HG03108 (cell line): ENCODE data around the gene BAD.
"Not testable (repeated sequence)": the region's sequence is repeated elsewhere in the genome, so short reads cannot be mapped to it uniquely, and the experiment has no call there.

Source experiments
- ATAC-seq: cut with Tn5 transposase; IDR thresholded peaks from one replicate; pipeline ENCODE4 v1.9.1; 2021; ENCODE audit warnings: moderate library complexity; ENCODE audit not compliant: unreplicated experiment

BAD gene

GRCh38 chr11:64246871-64247728 lies 37.4 kb downstream of the BAD start, which contains the start of gene PPP1R14B:
Gene PPP1R14B, minus strand, starts transcription at chr11:64246943. Its CDS starts 270 bp downstream, at chr11:64246673.
- ATAC-seq: no peak

GRCh38 chr11:64246621-64246870 lies 37.9 kb downstream of the BAD start:
- ATAC-seq: not testable (repeated sequence)

DNA sequence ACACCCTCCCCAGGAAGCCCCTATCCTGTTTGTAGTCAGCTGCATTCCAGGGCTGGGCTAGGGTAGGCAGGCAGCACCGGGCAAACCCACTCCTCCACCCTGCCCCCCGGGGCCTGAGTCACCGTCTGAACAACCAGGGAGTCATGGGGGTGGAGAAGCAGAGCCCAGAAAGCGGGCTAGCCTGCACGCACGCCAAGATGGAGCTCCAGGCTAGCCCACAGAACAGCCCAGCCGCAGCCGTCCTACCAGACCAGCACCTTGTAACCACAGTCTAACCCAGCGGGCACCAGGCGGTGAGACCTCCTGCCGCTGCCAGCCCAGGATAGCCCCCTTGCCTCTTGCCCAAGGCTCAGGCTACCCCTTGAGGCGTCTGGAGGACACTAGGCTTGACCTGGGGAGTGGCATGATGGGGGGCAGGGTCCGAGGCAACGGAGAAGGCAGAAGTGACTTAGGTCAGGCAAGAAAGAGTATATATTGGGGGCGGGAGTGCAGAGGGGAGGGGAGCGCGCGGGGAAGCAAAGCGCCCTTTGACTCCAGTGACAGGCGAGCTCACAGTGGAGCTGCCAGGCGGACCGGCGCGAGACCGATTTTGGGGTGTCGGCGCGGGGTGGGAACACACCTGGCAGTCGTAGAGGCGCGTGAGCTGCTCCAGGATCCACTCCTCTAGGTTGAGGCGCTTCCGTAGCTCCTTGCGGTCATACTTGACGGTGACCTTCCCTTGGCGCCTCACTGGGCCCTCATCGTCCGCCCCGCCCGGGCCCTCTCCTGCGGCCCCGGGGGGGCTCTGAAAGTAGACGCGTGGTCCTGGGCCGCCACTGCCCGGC lies 38.5 kb downstream of the BAD start:
- no peak for ATAC-seq

DNA sequence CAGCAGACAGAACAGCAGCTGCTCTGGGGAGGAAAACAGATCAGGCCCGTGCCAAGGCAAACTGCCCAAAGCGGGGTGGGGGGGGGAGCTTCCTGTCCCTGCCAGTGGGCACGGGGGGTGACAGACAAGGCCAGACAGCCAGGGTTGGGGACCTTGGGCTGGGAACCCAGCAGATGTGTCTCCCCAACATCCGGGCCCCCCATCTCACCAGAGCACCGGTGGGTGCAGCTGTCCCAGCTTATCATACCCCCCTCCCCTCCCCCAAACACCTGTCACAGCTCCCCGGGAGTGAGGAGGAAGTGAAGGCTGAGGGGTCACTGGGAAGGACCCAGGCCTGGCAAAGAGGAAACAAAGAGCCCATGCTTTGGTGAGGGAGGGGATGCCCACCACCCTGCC lies 39.1 kb downstream of the BAD start:
- ATAC-seq: no peak

DNA sequence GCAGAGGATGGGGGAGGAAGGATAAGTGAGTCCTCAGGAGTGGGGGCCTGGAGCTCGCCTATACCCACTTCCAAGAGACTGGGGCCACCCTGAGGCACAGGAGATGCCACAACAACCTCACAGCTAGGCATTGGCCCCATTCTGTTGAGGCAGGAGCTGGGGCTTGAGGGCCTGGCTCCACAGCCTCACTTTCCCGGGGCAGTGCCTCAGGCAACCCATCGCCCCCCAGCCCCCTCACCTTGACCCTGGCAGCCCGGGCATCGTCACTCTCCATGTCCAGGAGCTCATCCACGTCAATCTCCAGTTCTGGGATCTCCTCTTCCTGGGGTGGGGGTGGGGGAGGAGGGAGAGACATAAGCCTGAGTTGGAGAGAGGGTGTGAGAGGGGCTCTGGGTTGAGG lies 39.5 kb downstream of the BAD start:
- ATAC-seq: no peak

GRCh38 chr11:64244107-64244506 lies 40.4 kb downstream of the BAD start:
- no peak for ATAC-seq

DNA sequence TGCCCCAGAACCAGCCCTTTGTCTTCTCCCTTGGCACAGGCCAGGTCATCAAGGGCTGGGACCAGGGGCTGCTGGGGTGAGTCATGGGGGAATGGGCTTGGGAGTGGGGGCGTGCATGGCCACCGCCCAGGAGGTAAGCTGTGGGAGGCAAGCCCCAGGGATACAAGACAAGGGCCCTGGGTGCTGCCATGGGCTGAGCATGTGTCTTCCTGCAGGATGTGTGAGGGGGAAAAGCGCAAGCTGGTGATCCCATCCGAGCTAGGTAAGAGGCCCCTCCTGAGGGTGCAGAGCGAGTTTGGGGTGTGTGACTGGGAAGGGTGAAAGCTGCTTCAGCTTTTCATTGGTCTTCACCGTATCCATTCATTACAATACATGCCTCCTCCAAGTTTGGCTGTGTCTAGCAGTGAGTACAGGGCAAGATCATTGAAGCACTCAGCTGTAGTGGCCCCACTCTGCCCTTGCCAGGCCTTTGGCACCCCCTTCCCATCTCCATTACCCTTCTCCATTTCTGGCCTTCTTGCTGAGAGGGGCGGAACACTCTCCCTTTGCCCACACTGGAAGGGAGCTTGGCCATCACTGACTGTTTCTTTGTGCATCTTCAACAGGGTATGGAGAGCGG lies 41.1 kb downstream of the BAD start:
- no peak for ATAC-seq

- ATAC-seq: peak; percentile 59
Observed at GRCh38 chr11:64241491-64242374, 42.7 kb downstream of the BAD start.

GRCh38 chr11:64241241-64241490 lies 43.3 kb downstream of the BAD start:
- peak; percentile 64 for ATAC-seq

DNA sequence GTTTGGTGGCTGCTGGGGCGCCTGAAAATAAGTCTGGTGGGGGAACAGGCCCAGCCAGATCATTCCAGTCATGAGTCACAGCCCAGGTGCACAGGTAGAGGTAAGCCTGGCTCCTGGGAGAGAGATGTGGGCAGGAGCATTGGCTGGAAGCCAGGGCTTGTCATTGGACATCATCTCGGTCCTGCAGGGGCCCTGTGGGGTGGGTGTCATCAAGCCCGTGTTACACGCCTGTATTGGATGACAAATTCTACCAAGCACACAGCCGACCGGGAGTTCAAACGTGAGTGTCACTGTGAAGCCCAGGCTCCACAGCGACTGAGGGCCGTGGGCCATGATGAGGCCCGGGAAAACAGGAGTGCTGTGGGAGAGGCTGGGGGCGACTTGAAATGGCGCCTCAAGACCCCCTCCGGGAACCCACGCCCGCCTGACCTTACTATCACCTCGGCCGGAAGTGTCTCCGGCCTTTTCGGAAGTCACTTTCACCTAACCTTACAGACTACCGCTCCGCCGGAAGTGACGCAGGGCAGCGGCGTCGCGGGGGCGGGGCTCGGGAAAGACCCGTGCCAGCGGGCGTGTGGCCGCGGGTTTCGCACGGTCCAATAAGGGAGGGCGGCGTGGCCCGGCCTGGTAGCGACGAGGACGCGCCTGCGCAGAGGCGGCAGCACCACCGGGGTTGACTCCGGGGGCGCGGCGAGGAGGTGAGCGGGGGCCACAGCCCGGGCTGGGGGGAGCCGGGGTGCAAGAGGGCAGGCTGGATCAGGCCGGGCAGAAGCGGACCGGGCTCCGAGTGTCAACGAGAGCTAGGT lies 43.8 kb downstream of the BAD start, which contains the start of gene FKBP2:
Gene FKBP2, plus strand, starts transcription at position 661 of the 806 bp plus-strand sequence. CDS start 1,293 bp downstream, outside the sequence.
- ATAC-seq: peak; percentile 37

GRCh38 chr11:64239662-64240434 lies 44.6 kb downstream of the BAD start:
- no peak for ATAC-seq

- no peak for ATAC-seq
Observed at GRCh38 chr11:64238999-64239398, 45.5 kb downstream of the BAD start.

GRCh38 chr11:64238076-64238475 lies 46.4 kb downstream of the BAD start:
- no peak for ATAC-seq

GRCh38 chr11:64237484-64237951 lies 46.9 kb downstream of the BAD start:
- no peak for ATAC-seq

GRCh38 chr11:64235437-64236161 lies 48.9 kb downstream of the BAD start:
- ATAC-seq: no peak

- no peak for ATAC-seq
Observed at GRCh38 chr11:64234647-64235379, 49.7 kb downstream of the BAD start.

DNA sequence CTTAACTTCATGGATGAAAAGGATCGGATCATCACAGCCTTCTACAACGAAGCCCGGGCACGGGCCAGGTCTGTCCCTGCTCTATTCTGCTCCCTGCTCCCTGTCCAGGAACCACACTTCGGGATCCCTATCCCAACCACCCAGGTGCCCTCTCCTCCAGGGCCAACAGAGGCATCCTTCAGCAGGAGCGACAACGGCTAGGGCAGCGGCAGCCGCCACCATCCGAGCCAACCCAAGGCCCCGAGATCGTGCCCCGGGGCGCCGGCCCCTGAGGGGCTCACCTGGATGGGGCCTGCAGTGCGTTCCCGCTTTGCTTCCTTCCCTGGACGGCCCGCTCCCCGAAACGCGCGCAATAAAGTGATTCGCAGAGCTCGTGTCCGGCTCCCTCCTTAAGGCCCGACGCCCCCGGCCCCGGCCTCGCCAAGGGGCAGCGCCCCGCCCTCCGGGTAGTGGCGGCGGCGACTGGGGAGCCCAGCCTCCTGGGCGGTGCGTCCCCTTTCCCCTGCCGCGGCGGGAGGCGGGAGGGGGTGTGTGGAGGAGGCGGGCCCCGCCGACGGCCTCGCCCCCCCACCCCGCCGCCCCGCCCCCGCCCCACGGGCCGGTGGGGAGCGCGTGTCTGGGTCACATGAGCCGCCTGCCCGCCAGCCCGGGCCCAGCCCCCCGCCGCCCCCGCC lies 50.4 kb downstream of the BAD start, which contains the start of gene VEGFB:
Gene VEGFB, plus strand, starts transcription at position 672 of the 674 bp plus-strand sequence. CDS start 250 bp downstream, outside the sequence.
- peak; percentile 34 for ATAC-seq
